GM19328 (cell line): ENCODE results near the gene TMC5.

Source experiments
- ATAC-seq: cut with Tn5 transposase; IDR thresholded peaks from one replicate; pipeline ENCODE4 v1.9.1; 2021; ENCODE audit warnings: mild to moderate bottlenecking, moderate library complexity; ENCODE audit not compliant: unreplicated experiment

The TMC5 gene

DNA sequence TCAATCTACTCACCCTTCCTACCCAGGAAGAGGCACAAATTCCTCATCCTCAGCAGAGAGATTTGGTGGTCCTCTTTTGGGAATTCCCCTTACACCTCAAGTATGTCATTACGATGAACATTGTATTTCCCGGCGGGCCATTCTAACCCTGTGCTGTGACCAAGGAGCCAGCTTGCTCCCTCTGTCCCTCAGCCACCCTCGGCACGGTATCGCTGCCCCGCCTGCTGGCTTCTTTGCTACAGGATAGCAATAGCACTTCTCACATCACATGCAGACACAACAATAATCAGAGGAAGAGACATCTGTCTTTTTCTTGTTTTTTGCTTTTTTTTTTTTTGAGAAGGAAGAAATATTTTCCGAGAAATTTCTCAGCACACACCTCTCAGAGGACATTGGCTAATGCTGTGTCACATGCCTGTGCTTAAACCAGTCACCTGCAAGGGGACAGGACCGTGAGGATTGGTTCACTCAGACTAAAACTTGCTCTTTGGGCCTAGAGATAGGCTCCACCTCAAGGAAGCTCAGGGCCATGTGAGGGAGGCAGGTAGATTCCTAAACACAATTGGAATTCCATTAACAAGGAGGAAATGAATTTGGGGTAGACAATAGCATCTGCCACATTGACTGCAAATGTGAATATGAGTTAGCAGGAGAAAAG, 41.2 kb downstream of the TMC5 start:
- ATAC-seq, result no peak

DNA sequence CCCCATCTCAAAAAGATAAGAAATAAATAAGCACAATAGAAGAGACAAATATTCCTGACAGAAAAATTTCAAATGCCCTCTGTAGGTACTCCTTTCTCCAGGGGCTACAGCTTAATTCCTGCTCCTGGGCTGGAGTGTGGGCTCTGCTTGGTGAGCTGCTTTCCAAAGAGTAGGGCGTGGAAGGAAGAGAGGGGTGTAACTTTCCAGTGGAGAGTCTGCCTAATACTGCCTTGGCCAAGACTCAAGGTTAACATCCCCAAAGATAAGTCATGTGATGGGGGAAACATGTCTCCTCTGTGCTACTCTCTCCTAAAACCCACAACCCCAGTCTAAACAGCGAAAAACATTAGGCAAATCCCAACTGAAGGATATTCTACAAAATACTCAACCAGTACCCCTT, 42.7 kb downstream of the TMC5 start:
- ATAC-seq, result no peak

DNA sequence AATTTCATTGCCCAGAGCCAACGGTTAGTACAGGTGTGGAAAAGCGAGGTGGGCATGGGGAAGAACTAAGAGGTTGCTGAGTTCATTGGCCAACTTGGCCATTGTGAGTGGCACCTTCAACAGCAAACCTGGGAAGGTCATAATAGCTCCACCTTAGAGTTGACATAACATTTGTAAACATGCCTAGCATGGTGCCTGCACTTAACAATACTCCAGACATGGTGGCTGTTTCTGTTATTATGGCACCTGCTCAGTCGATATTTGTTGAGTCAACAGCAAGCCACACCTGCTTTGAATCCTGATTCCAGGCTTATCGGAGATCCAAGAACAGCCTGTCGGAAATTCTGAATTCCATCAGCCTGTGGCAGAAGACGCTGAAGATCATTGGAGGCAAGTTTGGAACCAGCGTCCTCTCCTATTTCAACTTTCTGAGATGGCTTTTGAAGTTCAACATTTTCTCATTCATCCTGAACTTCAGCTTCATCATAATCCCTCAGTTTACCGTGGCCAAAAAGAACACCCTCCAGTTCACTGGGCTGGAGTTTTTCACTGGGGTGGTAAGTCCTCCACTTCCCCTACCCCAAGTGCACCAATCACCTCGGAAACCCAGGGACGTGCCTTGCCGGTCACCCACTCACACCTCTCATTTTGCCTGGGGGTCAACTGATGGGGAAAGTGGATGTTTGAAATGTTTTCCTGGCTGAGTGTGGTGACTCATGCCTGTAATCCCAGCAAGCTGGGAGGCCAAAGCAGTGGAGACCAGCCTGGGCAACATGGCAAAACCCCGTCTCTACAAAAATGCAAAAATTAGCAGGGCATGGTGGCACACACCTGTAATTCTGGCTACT, 46.0 kb downstream of the TMC5 start:
- no peak for ATAC-seq

DNA sequence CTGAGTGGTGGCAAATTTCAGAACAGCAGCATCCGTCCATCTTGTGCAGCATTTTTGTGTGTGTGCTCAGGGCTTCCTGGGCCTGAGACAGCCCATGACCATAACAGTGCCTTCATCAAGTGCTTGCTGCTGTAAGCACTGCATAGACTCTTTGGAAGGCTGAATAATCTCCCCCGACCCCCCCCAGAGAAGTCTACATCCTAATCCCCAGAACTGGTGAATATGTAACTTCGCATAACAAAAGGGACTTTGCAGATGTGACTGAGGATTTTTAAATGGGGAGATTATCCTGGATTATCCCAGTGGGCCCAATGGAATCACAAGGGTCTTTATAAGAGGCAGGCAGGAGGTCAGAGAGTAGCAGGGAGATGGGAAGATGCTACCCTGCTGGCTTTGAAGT, 50.6 kb downstream of the TMC5 start:
- no peak for ATAC-seq

DNA sequence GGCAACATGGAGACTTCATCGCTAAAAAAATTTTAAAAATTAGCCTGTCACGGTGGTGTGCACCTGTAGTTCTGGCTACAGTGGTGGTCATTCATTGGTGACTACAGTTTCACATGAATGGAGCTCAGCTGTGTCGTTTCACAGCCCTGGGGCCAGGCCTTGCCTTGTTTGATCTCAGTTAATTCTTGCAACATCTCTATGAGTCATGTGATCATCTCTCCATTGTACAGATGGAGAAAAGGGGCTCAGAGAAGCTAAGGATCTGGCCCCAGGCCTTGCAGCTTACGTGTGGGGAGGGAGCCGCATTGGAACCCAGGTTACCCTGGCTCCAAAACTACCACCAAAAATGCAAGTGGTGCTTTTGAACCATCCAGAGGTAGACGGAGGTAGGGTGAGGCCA, 54.8 kb downstream of the TMC5 start:
- ATAC-seq, result no peak

DNA sequence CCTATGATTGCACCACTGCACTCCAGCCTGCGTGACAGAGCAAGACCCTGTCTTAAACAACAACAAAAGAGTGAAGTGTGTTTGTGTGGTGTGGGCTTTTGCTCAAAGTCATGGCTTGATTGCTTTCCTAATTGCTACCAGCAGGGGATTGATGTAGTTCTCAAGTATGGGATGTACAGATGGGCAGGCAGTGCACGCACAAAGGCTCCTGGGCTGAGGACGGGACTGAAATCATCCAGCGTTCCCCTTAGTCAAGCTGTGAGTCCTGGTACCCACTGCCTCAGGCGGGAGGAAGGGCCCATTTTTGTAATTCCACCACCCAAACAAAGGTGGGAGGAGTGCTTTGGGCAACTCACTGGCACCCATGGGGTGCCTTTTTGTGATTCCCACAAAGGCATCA, 56.9 kb downstream of the TMC5 start:
- ATAC-seq, result no peak

DNA sequence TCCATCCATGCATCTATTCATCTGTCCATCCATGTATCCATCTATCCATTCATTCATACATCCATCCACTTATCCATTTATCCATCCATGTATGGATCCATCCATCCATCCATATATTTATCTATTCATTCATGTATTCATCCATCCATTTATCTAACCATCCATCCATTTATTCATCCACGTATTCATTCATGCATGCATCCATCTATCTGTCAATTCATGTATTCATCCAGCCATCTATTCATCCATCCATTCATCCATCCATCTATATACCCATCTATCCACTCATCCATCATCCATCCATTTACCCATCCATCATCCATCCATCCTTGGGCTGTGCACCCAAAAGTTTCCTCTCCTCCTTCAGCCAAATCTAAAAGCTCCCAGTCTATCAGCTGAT, 60.8 kb downstream of the TMC5 start:
- ATAC-seq, result no peak

DNA sequence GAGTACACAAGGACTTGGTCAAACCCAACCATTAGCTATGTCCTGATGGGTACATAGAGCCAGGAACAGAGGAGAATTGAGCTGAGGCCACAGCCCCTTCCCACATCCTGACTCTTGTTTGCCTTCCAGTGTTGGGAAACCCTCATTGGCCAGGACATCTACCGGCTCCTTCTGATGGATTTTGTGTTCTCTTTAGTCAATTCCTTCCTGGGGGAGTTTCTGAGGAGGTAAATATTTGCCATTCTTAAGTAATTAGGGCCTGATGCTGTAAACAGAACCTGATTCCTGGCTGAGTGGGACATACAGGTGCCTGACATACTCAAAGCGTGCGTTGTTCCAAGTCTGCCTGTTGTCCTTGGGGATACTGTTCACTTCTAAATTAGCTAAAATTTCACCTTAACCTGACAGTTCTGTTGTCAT, 61.6 kb downstream of the TMC5 start:
- no peak for ATAC-seq

DNA sequence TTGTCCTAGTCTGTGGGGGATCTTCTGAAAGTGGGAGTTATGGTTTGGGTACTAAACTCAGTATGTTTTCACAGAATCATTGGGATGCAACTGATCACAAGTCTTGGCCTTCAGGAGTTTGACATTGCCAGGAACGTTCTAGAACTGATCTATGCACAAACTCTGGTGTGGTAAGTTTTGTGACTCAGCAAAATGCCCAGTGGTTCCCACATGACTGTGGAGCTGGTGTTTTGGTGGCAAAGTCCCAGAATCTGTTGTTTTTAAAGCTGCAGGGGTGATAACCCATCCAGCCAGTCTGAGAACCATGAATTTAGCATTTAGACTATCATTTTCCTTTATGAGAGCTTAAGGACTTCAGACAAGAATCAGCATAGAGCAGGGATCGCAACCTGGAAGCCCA, 63.6 kb downstream of the TMC5 start:
- no peak for ATAC-seq

DNA sequence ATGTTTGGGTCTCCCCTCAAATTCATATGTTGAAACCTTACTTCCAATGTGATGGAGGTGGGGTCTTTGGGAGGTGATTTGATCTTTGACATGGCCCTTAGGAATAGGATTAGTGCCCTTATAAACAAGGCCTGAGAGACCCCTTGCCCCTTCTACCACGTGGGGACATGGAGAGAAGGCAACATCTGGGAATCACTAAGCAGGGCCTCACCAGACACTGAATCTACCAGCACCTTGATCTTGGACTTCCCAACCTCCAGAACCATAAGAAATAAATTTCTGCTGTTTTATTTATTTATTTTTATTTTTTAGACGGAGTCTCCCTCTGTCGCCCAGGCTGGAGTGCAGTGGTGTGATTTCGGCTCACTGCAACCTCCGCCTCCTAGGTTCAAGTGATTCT, 64.1 kb downstream of the TMC5 start:
- ATAC-seq, result no peak

DNA sequence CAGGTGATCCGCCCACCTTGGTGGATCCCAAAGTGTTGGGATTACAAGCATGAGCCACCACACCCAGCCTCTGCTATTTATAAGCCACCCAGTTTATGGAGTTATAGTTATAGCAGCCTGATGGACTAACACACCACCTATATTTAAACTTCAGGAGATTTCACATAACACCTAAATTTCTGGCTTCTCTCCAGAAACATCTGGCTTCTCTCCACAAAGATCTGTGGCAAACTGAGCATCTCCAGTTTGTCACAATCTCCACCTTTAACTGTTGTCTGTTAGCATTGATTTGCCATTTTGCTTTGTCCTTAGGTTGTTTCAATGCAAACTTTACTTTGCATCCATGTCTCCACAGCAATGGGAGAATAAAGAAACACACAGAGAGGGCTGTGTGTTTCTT, 64.6 kb downstream of the TMC5 start:
- ATAC-seq, result no peak

DNA sequence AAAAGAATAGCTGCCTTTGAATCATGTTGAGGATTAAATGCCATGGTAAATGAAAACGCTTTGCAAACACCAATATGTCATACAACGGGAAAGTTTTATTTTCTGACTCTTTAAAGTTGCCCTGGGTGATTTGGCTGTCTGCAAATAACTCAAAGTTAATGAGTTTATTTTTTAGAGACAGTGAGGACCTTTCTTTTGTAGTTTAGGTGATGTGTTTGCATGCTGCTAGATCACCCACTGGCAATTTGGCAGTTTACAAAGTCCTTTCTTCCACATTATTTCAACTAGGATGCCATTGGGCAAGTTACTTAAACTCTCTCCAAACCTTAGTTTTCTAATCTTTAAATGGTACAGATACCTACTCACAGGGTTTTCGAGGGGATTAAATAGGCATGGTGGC, 66.4 kb downstream of the TMC5 start:
- no peak for ATAC-seq

DNA sequence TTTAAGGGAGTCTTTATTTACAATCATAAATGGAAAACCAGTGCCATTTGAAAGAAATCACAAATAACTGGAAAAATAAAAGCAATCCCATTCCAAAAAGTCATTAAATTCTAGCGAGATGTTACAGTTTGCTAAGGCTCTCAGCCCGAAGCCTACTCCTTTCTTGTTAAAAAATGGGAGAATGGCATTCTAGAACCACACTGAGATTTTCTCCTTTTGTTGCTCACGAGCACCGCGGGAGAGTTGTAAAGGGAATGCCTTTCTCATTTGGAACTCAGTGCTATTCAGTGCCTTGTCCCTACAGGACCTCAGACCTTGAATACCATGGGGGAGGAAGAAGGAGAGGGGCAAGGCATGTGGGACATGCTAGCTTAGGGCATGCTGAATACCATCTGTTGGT, 67.9 kb downstream of the TMC5 start:
- no peak for ATAC-seq

DNA sequence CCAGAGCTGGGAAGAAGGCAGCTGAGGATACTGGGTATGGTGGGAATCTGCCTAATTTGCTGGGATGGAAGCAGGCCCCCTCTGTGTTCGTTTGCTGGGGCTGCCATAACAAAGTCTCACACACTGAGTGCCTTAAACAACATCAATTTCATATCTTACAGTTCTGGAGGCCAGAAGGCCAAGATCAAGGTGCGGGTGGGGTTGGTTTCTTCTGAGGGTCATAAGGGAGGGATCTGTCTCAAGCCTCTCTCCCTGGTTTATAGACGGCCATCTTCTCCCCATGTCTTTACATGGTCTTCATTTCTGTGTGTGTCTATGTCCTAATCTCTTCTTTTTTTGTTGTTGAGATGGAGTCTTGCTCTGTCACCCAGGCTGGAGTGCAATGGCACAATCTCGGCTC, 68.4 kb downstream of the TMC5 start:
- no peak for ATAC-seq

DNA sequence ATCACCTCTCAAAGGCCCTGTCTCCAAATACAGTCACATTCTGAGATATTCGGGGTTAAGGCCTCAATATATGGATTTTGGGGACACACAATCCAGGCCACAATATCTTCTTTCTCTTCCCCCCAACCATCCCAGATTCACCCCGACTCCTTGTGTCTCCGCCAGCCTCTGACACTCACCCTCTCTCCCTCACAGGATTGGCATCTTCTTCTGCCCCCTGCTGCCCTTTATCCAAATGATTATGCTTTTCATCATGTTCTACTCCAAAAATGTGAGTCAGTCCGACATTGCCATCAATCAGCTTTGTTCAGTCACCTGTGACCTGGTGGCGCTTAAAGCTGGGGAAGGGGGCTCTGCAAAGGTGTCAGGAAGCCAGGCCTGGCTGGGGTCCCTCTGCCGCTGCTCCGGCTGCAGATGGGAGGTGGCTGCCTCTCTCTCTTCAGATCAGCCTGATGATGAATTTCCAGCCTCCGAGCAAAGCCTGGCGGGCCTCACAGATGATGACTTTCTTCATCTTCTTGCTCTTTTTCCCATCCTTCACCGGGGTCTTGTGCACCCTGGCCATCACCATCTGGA, 69.2 kb downstream of the TMC5 start:
- no peak for ATAC-seq

DNA sequence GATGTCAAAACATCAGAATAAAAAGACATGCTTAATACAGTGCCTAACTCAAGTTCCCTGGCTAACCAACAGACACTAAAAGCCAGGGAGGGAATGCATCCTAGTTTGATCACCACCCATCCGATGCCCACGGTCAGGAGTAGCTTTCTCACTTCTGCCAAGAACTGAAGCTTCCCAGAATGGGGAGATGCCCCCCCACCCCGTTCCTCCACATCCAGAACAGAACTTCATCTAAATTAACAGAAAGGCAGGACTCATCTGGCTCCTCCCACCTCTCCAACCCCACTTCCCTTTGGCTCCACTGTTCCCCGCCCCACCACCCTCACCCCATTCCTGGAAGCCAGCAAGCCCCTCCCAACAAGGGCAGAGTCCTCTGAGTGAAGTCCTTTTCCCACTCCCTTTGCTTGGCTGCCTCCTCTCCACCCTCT, 70.5 kb downstream of the TMC5 start:
- no peak for ATAC-seq

DNA sequence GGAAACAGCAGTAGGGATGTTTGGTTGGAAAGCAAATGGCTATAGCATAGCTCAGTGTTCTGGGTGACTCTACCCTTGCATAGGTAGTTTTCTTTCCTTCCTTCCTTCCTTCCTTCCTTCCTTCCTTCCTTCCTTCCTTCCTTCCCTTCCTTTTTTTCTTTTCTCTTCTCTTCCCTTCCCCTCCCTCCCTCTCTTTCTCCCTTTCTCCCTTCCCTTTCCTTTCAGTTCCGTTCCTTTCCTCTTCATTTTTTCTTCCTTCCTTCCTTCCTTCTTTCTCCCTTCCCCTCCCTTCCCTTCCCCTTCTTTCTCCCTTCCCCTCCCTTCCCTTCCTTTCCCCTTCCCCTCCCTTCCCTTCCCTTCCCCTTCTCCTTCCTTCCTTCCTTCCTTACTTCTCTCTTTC, 72.9 kb downstream of the TMC5 start:
- no peak for ATAC-seq

DNA sequence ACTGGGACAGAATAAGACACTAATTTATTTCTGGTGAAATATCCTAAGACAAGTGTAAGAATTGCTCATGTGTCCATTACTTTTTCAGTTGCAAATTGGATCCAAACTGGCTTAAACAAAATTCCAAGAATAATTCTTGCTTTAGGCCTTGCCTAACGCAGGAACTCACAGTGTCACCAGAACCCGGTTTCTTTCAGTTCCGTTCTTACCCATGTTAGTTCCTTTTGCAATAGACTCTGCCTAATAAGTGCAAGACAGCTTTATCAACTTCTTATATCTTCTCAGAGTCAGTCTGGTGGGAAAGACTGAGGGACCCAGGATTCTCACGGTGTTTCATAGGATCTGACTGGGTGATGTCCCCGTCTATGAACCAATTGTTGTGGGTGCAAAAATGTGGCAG, 79.5 kb downstream of the TMC5 start:
- ATAC-seq, result no peak

DNA sequence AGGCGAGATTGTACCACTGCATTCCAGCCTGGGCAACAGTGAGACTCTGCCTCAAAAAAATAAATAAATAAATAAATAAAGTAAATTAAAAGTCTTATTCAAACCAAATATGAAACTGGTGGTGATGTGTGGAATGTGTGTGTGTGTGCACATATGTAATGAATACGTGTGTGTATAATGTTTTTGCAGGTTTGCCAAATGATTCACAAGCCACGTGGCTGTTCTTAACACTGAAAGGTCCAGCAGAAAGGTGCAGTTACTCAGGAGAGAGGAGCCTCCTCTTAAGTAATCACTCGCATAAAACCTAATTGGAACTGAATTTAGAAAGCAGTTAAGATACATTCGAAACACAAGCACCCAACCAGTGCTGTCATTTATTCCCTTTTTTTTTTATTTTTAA, 81.3 kb downstream of the TMC5 start:
- no peak for ATAC-seq

DNA sequence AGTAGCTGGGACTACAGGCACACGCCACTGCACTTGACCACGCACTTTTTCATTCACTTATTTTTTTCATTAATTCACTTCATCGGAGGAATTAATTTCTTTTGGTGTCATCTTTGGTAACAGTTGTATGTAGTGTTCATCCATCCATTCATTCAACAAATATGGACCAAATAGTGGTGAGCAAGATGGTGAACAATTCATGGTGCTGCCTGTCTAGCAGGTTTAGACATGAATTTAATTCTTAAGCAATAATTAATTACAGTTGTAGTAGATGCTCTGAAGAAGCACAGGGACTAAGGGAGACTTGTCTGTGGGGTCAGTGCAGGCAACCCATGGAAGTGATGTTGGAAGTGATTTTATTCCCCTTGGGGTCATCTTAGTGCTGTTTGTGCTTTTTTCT, 81.8 kb downstream of the TMC5 start:
- no peak for ATAC-seq

DNA sequence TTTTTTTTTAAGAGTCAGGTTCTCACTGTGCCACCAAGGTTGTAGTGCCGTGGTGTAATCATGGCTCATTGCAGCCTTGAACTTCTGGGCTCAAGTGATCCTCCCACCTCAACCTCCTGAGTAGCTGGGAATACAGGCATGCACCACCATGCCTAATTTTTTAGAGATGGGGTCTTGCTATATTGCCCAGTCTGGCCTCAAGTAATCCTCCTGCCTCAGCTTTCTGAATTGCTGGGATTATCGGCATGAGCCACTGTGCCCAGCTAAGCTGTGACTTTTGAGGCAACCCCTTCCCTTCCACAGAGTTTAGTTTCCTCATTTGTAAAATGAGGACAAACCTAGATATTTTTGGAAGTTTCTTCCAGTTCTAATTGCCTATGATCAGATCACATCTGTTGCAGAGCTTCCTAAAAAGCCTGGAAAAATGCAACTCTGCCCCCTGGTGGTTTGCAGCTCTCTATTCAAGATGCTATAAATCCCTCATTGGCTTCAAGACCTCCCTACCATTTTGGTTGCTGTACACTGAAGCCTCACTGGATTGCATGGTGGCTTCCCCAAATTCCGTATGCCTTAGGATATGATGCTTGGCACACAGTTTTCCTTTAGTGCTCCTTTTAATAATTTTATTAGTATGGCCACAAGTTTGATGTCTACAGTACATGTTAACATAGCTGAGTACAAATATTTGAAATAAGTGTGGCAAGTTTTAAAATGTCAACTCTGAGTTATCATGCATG, 84.9 kb downstream of the TMC5 start:
- ATAC-seq, result no peak
